Duodenal mucosa (tissue), 2 donors: ENCODE results near the gene ZNF385B.
"Not testable (repeated sequence)": the region's sequence is repeated elsewhere in the genome, so short reads cannot be mapped to it uniquely, and the experiment has no call there.

Experiments used
- H3K27ac ChIP-seq: one replicate; pipeline ENCODE4 v1.7.0; 2013; ENCODE audit warnings: low read depth, low read length
- H3K27me3 ChIP-seq, 2 donors: one replicate each; pipeline ENCODE4 v1.7.0; 2013; ENCODE audit warnings: low read length in 2 of 2, control low read depth in 1 of 2; ENCODE audit not compliant: insufficient read depth in 2 of 2, control insufficient read depth in 1 of 2
- H3K36me3 ChIP-seq, 2 donors: one replicate each; pipeline ENCODE4 v1.7.0; 2013; ENCODE audit warnings: low read length in 2 of 2, control low read depth in 1 of 2; ENCODE audit not compliant: insufficient read depth in 2 of 2, control insufficient read depth in 1 of 2
- H3K4me1 ChIP-seq, 2 donors: one replicate each; pipeline ENCODE4 v1.7.0; 2013; ENCODE audit warnings: low read length in 2 of 2, control low read depth in 1 of 2; ENCODE audit not compliant: insufficient read depth in 2 of 2, control insufficient read depth in 1 of 2
- H3K4me3 ChIP-seq, 2 donors: one replicate each; pipeline ENCODE4 v1.7.0; 2013; ENCODE audit warnings: low read length in 2 of 2, low read depth in 1 of 2
- H3K9ac ChIP-seq, 2 donors: one replicate each; pipeline ENCODE4 v1.7.0; 2013; ENCODE audit warnings: low read length in 2 of 2, low read depth in 1 of 2
- H3K9me3 ChIP-seq, 2 donors: one replicate each; pipeline ENCODE4 v1.7.0; 2013; ENCODE audit warnings: low read length in 2 of 2, control low read depth in 1 of 2; ENCODE audit not compliant: control insufficient read depth in 1 of 2

Gene ZNF385B

DNA sequence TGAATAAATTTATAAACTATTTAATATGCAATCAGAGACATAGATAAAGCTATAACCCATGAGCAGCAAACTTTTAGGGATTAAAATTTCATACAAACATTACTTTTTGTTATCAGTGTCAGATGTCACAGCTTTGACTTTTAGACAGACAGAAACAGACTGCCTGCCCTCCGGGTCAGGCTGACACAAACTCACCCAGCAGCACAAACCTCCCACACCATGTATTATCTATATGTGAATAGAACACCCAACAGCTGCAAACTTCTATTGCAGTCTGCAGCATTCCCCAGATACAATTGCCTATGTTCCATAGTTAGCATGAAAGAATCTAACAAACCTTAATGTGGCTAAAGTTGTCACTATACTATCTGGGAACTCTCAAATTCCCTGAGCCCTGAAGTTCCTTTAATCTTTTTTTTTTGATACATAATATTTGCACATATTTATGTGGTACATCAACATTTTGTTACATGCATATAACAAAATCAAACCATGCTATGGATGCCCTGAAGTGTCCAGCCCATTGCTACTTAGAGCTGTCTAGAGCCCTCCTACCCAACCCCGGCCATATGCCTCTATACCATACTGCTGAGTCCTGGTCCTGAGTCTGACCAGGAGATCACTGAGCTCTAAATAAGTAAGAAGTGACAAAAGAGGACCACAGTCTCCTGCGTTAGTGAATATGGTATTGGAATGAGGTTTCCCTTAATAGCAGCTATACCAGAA lies 214.4 kb downstream of the ZNF385B start:
- no peaks in the 10 kb centered on the region for H3K27me3 ChIP-seq
- no peaks in the 10 kb centered on the region for H3K36me3 ChIP-seq
- no peak overlapping the region for H3K4me3 ChIP-seq
- H3K4me1 ChIP-seq = no peaks in the 10 kb centered on the region
- H3K9me3 ChIP-seq = no peaks in the 10 kb centered on the region
- no peak overlapping the region for H3K27ac ChIP-seq
- no peak overlapping the region for H3K9ac ChIP-seq

DNA sequence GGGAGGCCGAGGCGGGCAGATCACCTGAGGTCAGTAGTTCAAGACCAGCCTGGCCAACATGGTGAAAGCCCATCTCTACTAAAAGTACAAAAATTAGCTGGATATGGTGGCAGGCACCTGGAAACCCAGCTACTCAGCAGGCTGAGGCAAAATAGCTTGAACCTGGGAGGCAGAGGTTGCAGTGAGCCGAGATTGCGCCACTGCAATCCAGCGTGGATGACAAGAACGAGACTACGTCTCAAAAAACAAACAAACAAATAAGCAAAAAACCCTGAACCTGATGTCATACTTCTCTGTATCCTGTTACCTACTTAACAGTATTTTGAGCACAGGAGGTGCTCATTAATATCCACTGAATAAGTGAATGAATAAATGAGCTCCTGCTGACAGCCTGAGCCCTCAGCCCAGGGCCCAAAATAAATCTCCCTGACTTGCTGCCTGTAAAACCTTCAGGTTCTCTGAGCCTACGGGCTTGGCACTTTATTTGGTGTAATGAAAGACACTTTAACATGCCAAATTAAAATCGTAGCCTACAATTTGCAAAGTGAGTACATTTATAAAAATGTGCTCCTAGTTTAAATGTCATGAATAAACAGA lies 215.1 kb downstream of the ZNF385B start:
- Histone ChIP-seq H3K27ac (no peak overlapping the region), H3K27me3 (no peaks in the 10 kb centered on the region), H3K36me3 (no peaks in the 10 kb centered on the region), H3K4me3 (no peak overlapping the region), H3K4me1 (no peaks in the 10 kb centered on the region), H3K9ac (no peak overlapping the region), H3K9me3 (no peaks in the 10 kb centered on the region)

DNA sequence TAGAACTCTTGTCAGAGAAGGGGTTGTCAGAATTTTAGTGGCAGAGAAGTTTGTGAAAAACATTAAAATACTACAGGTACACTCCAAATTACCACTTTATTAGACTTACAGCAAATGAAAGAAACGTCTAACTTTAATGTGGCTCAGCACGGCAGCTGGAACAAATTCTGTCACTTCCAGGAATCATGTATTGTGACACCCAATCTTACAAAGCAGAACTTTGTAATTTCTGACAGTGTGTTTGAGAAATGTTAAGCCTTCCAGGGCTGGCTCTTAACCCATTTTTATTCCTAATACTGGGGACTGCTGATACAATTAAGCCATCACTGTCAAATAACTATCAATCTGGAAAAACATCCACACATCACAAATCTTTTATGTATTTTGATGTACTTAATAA lies 216.4 kb downstream of the ZNF385B start:
- H3K27ac ChIP-seq = no peak overlapping the region
- no peaks in the 10 kb centered on the region for H3K27me3 ChIP-seq
- H3K9me3 ChIP-seq = no peaks in the 10 kb centered on the region
- H3K9ac ChIP-seq = no peak overlapping the region
- no peak overlapping the region for H3K4me3 ChIP-seq
- H3K36me3 ChIP-seq = no peaks in the 10 kb centered on the region
- no peaks in the 10 kb centered on the region for H3K4me1 ChIP-seq

DNA sequence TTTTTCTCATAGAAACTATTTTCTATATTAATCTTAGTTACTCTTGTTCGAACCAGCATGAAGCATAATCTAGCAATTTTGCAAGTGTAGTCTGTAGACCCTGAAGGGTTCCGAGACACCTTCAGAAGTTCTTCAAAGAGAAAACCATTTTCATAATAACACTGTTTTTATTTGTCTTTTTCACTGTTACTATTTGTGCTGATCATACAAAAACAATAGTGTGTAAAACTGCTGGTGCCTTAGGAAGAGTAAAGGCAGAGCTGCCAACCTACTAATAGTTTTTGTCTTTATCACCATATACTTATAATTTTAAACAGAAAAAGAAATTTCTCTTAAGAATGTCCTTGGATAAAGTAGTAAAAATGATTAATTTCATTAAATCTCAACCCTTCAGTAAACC lies 218.9 kb downstream of the ZNF385B start:
- Histone ChIP-seq H3K4me3 (no peak overlapping the region), H3K36me3 (no peaks in the 10 kb centered on the region), H3K9me3 (no peaks in the 10 kb centered on the region), H3K4me1 (no peaks in the 10 kb centered on the region), H3K9ac (no peak overlapping the region), H3K27ac (no peak overlapping the region), H3K27me3 (no peaks in the 10 kb centered on the region)

DNA sequence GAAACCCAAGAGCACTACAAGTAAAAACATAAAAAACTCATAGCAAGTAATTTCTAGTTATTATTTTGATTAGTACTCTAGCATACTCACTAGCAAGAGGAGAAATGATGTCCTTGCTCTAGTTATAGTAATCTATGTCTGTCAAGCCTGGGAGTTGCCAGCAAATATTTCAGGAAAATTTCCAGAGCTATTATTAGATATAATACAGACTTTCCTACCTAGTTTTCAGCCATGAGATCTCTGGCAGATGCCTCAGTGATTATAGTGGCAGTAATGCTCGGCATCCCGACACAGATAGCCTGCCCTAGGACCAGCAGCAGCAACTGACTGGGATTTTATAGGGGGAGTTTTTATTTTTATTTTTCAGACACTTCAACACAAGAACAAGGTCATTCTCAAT lies 224.4 kb downstream of the ZNF385B start:
- H3K27ac ChIP-seq = no peak overlapping the region
- no peak overlapping the region for H3K9ac ChIP-seq
- H3K9me3 ChIP-seq = no peaks in the 10 kb centered on the region
- H3K27me3 ChIP-seq = no peaks in the 10 kb centered on the region
- H3K4me1 ChIP-seq = no peaks in the 10 kb centered on the region
- H3K36me3 ChIP-seq = no peaks in the 10 kb centered on the region
- H3K4me3 ChIP-seq = no peak overlapping the region

DNA sequence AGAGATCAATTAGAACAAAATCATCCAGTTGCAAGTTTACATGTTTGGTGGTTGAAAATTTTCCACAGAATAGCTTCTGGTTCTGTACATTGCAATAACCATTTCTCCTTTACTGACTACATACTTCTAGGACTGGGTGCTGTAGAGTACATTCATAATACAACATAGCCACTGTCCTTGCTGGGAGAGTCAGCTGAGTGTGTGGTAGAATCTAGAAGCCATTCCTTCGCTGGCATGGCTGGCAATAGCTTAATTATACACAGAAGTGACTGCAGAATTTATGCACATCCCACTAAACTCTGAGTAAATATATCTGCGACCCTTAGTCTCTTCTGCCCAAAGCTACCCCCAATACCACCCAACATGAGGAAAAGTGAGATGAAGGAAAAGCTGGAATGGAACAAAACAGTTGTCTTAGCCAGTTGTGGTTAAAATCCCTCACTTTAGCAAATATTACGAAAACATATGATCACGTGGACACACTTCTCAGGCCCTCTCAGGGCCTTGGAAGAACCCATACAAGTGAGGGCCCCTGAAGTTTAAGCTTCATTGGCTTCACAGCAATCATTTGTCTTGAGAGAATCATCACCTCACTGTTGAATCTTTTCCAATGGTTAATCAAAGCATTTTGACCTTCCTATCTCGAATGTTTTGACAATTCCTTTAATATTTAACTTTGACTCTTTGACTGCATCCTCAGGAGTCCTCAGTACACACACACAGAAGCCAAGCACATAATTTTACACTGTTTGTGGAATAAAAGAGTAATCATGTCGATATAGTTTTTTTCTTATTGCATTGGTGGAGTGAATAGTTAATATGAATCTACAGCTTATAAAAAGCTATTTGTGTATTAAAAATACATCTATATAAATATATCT lies 225.1 kb downstream of the ZNF385B start:
- no peak overlapping the region for H3K4me3 ChIP-seq
- no peaks in the 10 kb centered on the region for H3K9me3 ChIP-seq
- no peaks in the 10 kb centered on the region for H3K4me1 ChIP-seq
- H3K27ac ChIP-seq = no peak overlapping the region
- H3K36me3 ChIP-seq = no peaks in the 10 kb centered on the region
- no peaks in the 10 kb centered on the region for H3K27me3 ChIP-seq
- no peak overlapping the region for H3K9ac ChIP-seq

DNA sequence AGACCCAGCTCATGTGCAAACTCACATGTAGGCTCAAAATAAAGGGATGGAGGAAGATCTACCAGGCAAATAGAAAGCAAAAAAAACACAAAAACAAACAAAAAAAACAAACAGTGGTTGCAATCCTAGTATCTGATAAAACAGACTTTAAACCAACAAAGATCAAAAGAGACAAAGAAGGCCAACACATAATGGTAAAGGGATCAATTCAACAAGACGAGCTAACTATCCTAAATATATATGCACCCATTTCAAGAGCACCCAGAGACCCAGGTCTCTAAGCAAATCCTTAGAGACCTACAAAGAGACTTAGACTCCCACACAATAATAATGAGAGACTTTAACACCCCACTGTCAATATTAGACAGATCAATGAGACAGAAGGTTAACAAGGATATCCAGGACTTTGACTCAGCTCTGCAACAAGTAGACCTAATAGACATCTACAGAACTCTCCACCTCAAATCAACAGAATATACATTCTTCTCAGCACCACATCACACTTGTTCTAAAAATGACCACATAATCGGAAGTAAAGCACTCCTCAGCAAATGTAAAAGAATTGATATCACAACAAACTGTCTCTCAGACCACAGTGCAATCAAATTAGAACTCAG lies 229.5 kb downstream of the ZNF385B start:
- not testable (repeated sequence) for H3K4me1 ChIP-seq, H3K9ac ChIP-seq, H3K9me3 ChIP-seq, H3K27ac ChIP-seq, H3K27me3 ChIP-seq, H3K4me3 ChIP-seq, H3K36me3 ChIP-seq

DNA sequence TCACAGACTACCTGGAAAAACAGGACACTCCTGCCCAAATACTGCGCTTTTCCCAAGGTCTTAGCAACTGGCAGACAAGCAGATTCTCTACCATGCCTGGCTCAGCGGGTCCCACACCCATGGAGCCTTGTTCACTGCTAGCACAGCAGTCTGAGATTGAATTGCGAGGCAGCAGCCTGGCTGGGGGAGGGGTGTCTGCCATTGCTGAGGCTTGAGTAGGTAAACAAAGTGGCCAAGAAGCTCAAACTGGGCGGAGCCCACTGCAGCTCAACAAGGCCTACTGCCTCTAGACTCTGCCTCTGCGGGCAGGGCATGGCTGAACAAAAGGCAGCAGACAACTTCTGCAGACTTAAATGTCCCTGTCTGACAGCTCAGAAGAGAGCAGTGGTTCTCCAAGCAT lies 231.6 kb downstream of the ZNF385B start:
- H3K36me3 ChIP-seq, H3K4me1 ChIP-seq, H3K27me3 ChIP-seq, H3K9me3 ChIP-seq, H3K9ac ChIP-seq, H3K4me3 ChIP-seq, H3K27ac ChIP-seq: not testable (repeated sequence)

DNA sequence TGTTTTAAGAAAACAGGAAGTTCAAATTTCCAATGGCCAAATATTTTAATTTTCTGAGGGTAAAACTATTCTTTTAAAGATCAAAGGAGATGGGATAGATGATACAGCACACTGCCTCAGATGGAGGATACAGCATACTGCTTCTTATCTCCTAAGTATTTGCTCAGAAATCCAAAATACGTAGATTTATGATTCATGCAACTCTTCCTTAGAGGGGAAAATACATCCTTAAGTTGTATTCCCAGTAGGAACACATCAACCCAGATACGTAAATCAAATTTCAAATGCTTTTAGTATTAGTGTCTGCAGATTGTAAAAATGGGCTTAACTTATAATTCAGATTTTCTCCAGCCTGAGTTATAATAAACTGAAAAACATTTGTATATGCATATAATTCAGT lies 235.2 kb downstream of the ZNF385B start:
- Histone ChIP-seq H3K4me1 (no peaks in the 10 kb centered on the region), H3K4me3 (no peak overlapping the region), H3K9ac (no peak overlapping the region), H3K27me3 (no peaks in the 10 kb centered on the region), H3K27ac (no peak overlapping the region), H3K9me3 (no peaks in the 10 kb centered on the region), H3K36me3 (no peaks in the 10 kb centered on the region)
